Stimulated activated CD8-positive, alpha-beta memory T cell treated with anti-CD3 and anti-CD28 coated beads, Interleukin-7, amount 100 ng/mL, for 4 hours (primary cell): Measurements from ENCODE around the gene ATP1A4.

Experiments used
- DNase-seq, 2 donors: peaks; one replicate each; pipeline ENCODE4 v3.0.0-alpha.2; 2020; ENCODE audit warnings: low read depth in 2 of 2

ATP1A4 gene

GRCh38 chr1:160144921-160145320, 6.5 kb upstream of the ATP1A4 start:
- no peak for DNase-seq

GRCh38 chr1:160146107-160146506, 5.3 kb upstream of the ATP1A4 start:
- DNase-seq = no peak

- no peak for DNase-seq
Measured at GRCh38 chr1:160148121-160148520, 3.3 kb upstream of the ATP1A4 start.

- no peak for DNase-seq
Measured at GRCh38 chr1:160149233-160149632, 2.2 kb upstream of the ATP1A4 start.

- DNase-seq = no peak
Measured at GRCh38 chr1:160149716-160150115, 1.7 kb upstream of the ATP1A4 start.

- no peak for DNase-seq
Measured at GRCh38 chr1:160154790-160155189, 3.4 kb downstream of the ATP1A4 start.

GRCh38 chr1:160156361-160156760, 5.0 kb downstream of the ATP1A4 start:
- no peak for DNase-seq

- DNase-seq = no peak
Measured at GRCh38 chr1:160157174-160157573, 5.8 kb downstream of the ATP1A4 start.

GRCh38 chr1:160158031-160158430, 6.6 kb downstream of the ATP1A4 start:
- no peak for DNase-seq

- no peak for DNase-seq
Measured at GRCh38 chr1:160158534-160158933, 7.1 kb downstream of the ATP1A4 start.

- DNase-seq = no peak
Measured at GRCh38 chr1:160159846-160160245, 8.4 kb downstream of the ATP1A4 start.

GRCh38 chr1:160161965-160162705, 10.7 kb downstream of the ATP1A4 start:
- no peak for DNase-seq

GRCh38 chr1:160162931-160163330, 11.5 kb downstream of the ATP1A4 start:
- DNase-seq = no peak

- no peak for DNase-seq
Measured at GRCh38 chr1:160163615-160164014, 12.2 kb downstream of the ATP1A4 start.

GRCh38 chr1:160164121-160164520, 12.7 kb downstream of the ATP1A4 start:
- DNase-seq = no peak

- no peak for DNase-seq
Measured at GRCh38 chr1:160166166-160166868, 14.9 kb downstream of the ATP1A4 start.

- no peak for DNase-seq
Measured at GRCh38 chr1:160167056-160167455, 15.7 kb downstream of the ATP1A4 start.

- DNase-seq = no peak
Measured at GRCh38 chr1:160167580-160167979, 16.2 kb downstream of the ATP1A4 start.

GRCh38 chr1:160168016-160168415, 16.6 kb downstream of the ATP1A4 start:
- DNase-seq = no peak

- DNase-seq = no peak
Measured at GRCh38 chr1:160168609-160169369, 17.4 kb downstream of the ATP1A4 start.

- DNase-seq = no peak
Measured at GRCh38 chr1:160169553-160170399, 18.4 kb downstream of the ATP1A4 start.

GRCh38 chr1:160171354-160171753, 20.0 kb downstream of the ATP1A4 start:
- DNase-seq = no peak
